Liver (tissue), 9 donors: ENCODE data around the gene SIK3. TPM values are rescaled to one million over a fixed set of nuclear protein-coding genes. Genes with fewer than 3 reads are reported as not detected.

Experiments
- DNase-seq: peaks from one replicate; pipeline ENCODE4 v3.0.0-alpha.2; 2017; ENCODE audit warnings: low spot score
- H3K27ac ChIP-seq, 2 donors: one replicate each; pipeline ENCODE4 v1.7.0; 2013; ENCODE audit warnings: inconsistent platforms in 2 of 2, low read length in 2 of 2, control low read depth in 1 of 2, low read depth in 1 of 2, mild to moderate bottlenecking in 1 of 2
- H3K27me3 ChIP-seq, 4 donors: one replicate each; pipeline versions ENCODE4 v1.6.1 to v1.7.0; 2013; ENCODE audit warnings: low read length in 3 of 4, inconsistent platforms in 1 of 4, mild to moderate bottlenecking in 1 of 4, moderate library complexity in 1 of 4; ENCODE audit not compliant: control insufficient read depth in 4 of 4, insufficient read depth in 4 of 4
- H3K36me3 ChIP-seq, 4 donors: one replicate each; pipeline versions ENCODE4 v1.6.1 to v1.7.0; 2013; ENCODE audit warnings: low read length in 3 of 4, mild to moderate bottlenecking in 3 of 4, low read depth in 1 of 4, moderate library complexity in 1 of 4; ENCODE audit not compliant: control insufficient read depth in 4 of 4, insufficient read depth in 3 of 4
- H3K4me1 ChIP-seq, 4 donors: one replicate each; pipeline versions ENCODE4 v1.6.1 to v1.7.0; 2013; ENCODE audit warnings: low read length in 3 of 4, mild to moderate bottlenecking in 3 of 4, moderate library complexity in 1 of 4; ENCODE audit not compliant: control insufficient read depth in 4 of 4, insufficient read depth in 4 of 4
- H3K4me3 ChIP-seq, 3 donors: one replicate each; pipeline versions ENCODE4 v1.6.1 to v1.7.0; 2013; ENCODE audit warnings: low read length in 3 of 3, control low read depth in 1 of 3, low read depth in 1 of 3, mild to moderate bottlenecking in 1 of 3
- H3K9ac ChIP-seq, 2 donors: one replicate each; pipeline ENCODE4 v1.7.0; 2013; ENCODE audit warnings: low read length in 2 of 2, mild to moderate bottlenecking in 2 of 2, moderate library complexity in 2 of 2, control low read depth in 1 of 2, low read depth in 1 of 2
- H3K9me3 ChIP-seq, 4 donors: one replicate each; pipeline versions ENCODE4 v1.6.1 to v1.7.0; 2013; ENCODE audit warnings: low read length in 3 of 4; ENCODE audit not compliant: control insufficient read depth in 4 of 4
- EGR1 ChIP-seq, 2 donors: IDR thresholded peaks; 2 replicates each; pipeline ENCODE4 v1.6.1; 2016 to 2018; ENCODE audit warnings: antibody characterized with exemption in 2 of 2, low read depth in 2 of 2
- FOXA1 ChIP-seq: IDR thresholded peaks from 2 replicates; pipeline ENCODE4 v1.6.1; 2016; ENCODE audit warnings: antibody characterized with exemption
- FOXA2 ChIP-seq: IDR thresholded peaks from 2 replicates; pipeline ENCODE4 v1.6.1; 2016; ENCODE audit warnings: antibody characterized with exemption
- GABPA ChIP-seq, 2 donors: IDR thresholded peaks in 1 of 2; conservative IDR thresholded peaks in 1 of 2; 2 replicates each; pipeline ENCODE4 v1.6.1; 2016; ENCODE audit warnings: antibody characterized with exemption in 2 of 2, mild to moderate bottlenecking in 1 of 2, moderate library complexity in 1 of 2
- HNF4A ChIP-seq, 2 donors: conservative IDR thresholded peaks; 2 replicates each; pipeline ENCODE4 v1.6.1; 2016; ENCODE audit warnings: antibody characterized with exemption in 2 of 2, mild to moderate bottlenecking in 2 of 2
- HNF4G ChIP-seq: IDR thresholded peaks from 2 replicates; pipeline ENCODE4 v1.6.1; 2016; ENCODE audit warnings: antibody characterized with exemption
- JUND ChIP-seq, 2 donors: IDR thresholded peaks; 2 replicates each; pipeline ENCODE4 v1.6.1; 2016; ENCODE audit warnings: antibody characterized with exemption in 2 of 2
- NR2F2 ChIP-seq: IDR thresholded peaks from 2 replicates; pipeline ENCODE4 v1.6.1; 2016; ENCODE audit warnings: antibody characterized with exemption
- SP1 ChIP-seq: IDR thresholded peaks from 2 replicates; pipeline ENCODE4 v1.6.1; 2018; ENCODE audit warnings: antibody characterized with exemption, mild to moderate bottlenecking
- TAF1 ChIP-seq: conservative IDR thresholded peaks from 2 replicates; pipeline ENCODE4 v1.6.1; 2016; ENCODE audit warnings: antibody characterized with exemption, mild to moderate bottlenecking
- YY1 ChIP-seq: IDR thresholded peaks from 2 replicates; pipeline ENCODE4 v1.6.1; 2016; ENCODE audit warnings: antibody characterized with exemption, mild to moderate bottlenecking
- WGBS: extraction: QIAGEN DNeasy Blood & Tissue Kit; methylation state at CpG from one replicate; pipeline ENCODE4 v1.1.7; 2013; 5-methylcytosine and 5-hydroxymethylcytosine counted together
- polyA plus RNA-seq, 2 donors: library from polyadenylated mRNA; stranded (reverse) in 1 of 2; unstranded in 1 of 2; fragments of 200-250 nt in 1 of 2; fragments of >200 nt in 1 of 2; fragmentation: Nextera tagmentation in 1 of 2; extraction: Ambion mirVana in 1 of 2; gene quantifications; one replicate each; pipeline versions ENCODE4 v1.2.1 to v1.2.3, GENCODE V29; 2013 to 2015
- total RNA-seq, 2 donors: library from RNA; depleted of rRNA; stranded (reverse); fragments of >200 nt; gene quantifications; one replicate each; pipeline ENCODE4 v1.2.3, GENCODE V29; 2014
- TF ChIP-seq, protein P1 (sequence below): IDR thresholded peaks from 2 replicates; pipeline ENCODE4 v1.6.1; 2016; ENCODE audit warnings: antibody characterized with exemption, mild to moderate bottlenecking
- TF ChIP-seq, protein P2 (sequence below): IDR thresholded peaks from 2 replicates; pipeline ENCODE4 v1.6.1; 2016; ENCODE audit warnings: antibody characterized with exemption
- TF ChIP-seq, protein P3 (sequence below): IDR thresholded peaks from 2 replicates; pipeline ENCODE4 v1.6.1; 2016; ENCODE audit warnings: antibody characterized with exemption
- TF ChIP-seq, protein P4 (sequence below): IDR thresholded peaks from 2 replicates; pipeline ENCODE4 v1.6.1; 2016; ENCODE audit warnings: antibody characterized with exemption
- donor health status: healthy.
- donor health status: healthy.
- donor health status: healthy.
- donor health status: healthy.
- donor health status: healthy.

Gene SIK3
- total and polyA plus RNA-seq, 4 donors = 6.9 to 52.4 (median 14.4) TPM

DNA sequence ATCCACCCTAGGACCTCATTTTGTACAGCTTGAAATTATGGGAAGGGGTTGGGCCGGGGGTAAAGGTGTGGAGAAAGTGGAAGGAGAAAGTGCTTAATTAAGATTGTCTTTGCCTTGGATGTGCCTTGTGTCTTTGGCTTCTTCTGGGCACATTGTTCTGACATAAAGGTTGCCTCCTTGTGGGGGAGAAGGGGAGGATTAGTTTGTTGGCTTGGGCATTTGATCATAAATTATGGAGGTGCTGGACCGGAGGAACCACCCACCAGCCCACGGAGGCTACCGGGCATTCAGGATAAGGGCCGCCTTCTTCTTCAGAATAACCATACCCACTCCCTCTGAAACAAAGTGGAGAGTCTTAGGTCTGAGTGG lies 47.1 kb upstream of the SIK3 start:
- peak overlapping the region; percentile 77 to 91 for H3K27ac ChIP-seq
- WGBS = 29% methylated on average over 5 of the region's 5 CpGs
- H3K9ac ChIP-seq = peak overlapping the region; percentile 21 to 92
- no peak for DNase-seq
- peaks cover 2 to 21% (median 11%) of the 10 kb centered on the region in 4 donors for H3K4me1 ChIP-seq
- TF ChIP-seq JUND (IDR thresholded peaks at IDR 0.05) = peak in 1 of 2 donors; percentile 9
- TF ChIP-seq, protein P1, sequence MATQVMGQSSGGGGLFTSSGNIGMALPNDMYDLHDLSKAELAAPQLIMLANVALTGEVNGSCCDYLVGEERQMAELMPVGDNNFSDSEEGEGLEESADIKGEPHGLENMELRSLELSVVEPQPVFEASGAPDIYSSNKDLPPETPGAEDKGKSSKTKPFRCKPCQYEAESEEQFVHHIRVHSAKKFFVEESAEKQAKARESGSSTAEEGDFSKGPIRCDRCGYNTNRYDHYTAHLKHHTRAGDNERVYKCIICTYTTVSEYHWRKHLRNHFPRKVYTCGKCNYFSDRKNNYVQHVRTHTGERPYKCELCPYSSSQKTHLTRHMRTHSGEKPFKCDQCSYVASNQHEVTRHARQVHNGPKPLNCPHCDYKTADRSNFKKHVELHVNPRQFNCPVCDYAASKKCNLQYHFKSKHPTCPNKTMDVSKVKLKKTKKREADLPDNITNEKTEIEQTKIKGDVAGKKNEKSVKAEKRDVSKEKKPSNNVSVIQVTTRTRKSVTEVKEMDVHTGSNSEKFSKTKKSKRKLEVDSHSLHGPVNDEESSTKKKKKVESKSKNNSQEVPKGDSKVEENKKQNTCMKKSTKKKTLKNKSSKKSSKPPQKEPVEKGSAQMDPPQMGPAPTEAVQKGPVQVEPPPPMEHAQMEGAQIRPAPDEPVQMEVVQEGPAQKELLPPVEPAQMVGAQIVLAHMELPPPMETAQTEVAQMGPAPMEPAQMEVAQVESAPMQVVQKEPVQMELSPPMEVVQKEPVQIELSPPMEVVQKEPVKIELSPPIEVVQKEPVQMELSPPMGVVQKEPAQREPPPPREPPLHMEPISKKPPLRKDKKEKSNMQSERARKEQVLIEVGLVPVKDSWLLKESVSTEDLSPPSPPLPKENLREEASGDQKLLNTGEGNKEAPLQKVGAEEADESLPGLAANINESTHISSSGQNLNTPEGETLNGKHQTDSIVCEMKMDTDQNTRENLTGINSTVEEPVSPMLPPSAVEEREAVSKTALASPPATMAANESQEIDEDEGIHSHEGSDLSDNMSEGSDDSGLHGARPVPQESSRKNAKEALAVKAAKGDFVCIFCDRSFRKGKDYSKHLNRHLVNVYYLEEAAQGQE = no peak
- peak overlapping the region; percentile 86 to 100 (median 88) for H3K4me3 ChIP-seq
- H3K9me3 ChIP-seq = no peaks in the 10 kb centered on the region
- peaks cover 0 to 6% (median 4%) of the 10 kb centered on the region in 4 donors for H3K36me3 ChIP-seq
- no peaks in the 10 kb centered on the region for H3K27me3 ChIP-seq

DNA sequence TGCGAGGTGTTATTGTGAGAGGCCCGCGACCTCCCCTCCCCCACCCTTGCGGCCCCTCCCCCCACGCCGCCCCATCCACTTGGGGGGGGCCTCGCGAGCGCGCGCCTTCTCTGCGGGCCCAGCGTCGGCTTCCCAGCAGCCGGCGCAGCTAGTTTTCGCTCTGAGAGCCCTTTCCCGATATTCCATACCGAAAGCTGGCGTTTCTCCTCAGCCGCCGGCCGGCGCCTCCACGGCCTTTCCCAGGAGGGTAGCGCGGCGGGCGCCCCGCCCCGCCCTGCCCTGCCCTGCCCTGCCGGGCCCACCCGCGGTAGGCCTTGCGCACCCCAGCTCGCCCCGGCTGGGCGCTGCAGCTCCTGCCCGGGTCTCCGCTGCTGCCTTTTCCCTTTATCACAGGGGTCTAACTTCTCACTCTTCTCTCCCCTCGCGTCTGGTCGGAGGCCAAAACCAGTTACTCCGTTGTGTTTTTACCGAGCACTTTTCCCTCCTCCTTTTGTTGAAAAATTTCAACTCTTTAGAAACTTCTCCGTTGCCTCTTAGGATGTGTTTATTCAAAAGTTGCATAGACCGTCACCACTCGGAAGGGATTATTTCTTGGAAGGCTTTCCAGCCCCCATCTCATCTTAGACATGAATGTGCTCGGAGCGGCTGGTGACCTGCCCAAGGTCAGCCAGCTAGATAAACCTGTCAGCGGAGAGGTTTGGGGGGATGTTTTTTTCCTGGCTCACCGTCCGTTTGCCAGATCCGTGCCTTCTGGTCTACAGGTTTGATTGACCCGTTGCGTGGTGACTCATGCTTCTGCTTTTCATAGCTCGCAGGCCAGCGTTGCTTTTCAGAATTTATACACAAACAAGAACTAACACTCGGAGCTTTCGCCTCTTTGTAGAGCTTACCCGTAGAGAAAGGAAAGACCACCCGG lies 46.5 kb upstream of the SIK3 start:
- under 1% methylated on average over 62 of the region's 62 CpGs for WGBS
- H3K9me3 ChIP-seq = no peaks in the 10 kb centered on the region
- peaks cover 2 to 21% (median 11%) of the 10 kb centered on the region in 4 donors for H3K4me1 ChIP-seq
- peak overlapping the region; percentile 21 to 92 for H3K9ac ChIP-seq
- peak overlapping the region; percentile 77 to 91 for H3K27ac ChIP-seq
- DNase-seq = peak; percentile 75
- H3K36me3 ChIP-seq = peaks cover 0 to 6% (median 4%) of the 10 kb centered on the region in 4 donors
- H3K4me3 ChIP-seq = peak overlapping the region; percentile 86 to 100 (median 88)
- peak; percentile 93 to 95 for TF ChIP-seq JUND (IDR thresholded peaks at IDR 0.05)
- no peak for TF ChIP-seq TAF1
- TF ChIP-seq SP1 = no peak
- TF ChIP-seq HNF4G = no peak
- TF ChIP-seq, protein P2, sequence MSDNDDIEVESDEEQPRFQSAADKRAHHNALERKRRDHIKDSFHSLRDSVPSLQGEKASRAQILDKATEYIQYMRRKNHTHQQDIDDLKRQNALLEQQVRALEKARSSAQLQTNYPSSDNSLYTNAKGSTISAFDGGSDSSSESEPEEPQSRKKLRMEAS = no peak
- TF ChIP-seq, protein P1 = no peak
- no peak for TF ChIP-seq FOXA1
- TF ChIP-seq, protein P3, sequence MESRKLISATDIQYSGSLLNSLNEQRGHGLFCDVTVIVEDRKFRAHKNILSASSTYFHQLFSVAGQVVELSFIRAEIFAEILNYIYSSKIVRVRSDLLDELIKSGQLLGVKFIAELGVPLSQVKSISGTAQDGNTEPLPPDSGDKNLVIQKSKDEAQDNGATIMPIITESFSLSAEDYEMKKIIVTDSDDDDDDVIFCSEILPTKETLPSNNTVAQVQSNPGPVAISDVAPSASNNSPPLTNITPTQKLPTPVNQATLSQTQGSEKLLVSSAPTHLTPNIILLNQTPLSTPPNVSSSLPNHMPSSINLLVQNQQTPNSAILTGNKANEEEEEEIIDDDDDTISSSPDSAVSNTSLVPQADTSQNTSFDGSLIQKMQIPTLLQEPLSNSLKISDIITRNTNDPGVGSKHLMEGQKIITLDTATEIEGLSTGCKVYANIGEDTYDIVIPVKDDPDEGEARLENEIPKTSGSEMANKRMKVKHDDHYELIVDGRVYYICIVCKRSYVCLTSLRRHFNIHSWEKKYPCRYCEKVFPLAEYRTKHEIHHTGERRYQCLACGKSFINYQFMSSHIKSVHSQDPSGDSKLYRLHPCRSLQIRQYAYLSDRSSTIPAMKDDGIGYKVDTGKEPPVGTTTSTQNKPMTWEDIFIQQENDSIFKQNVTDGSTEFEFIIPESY = no peak
- no peak for TF ChIP-seq YY1
- TF ChIP-seq HNF4A (conservative IDR thresholded peaks at IDR 0.05) = peak in 1 of 2 donors; percentile 2
- TF ChIP-seq GABPA (IDR thresholded peaks at IDR 0.05 in 1 of 2, conservative IDR thresholded peaks at IDR 0.05 in 1 of 2) = peak in 1 of 2 donors; percentile 43
- TF ChIP-seq FOXA2 = no peak
- TF ChIP-seq, protein P4, sequence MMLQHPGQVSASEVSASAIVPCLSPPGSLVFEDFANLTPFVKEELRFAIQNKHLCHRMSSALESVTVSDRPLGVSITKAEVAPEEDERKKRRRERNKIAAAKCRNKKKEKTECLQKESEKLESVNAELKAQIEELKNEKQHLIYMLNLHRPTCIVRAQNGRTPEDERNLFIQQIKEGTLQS = peak; percentile 72
- TF ChIP-seq NR2F2 = no peak
- no peak for TF ChIP-seq EGR1 (IDR thresholded peaks at IDR 0.05; ENCODE audit: low read depth in 2 of 2)
- H3K27me3 ChIP-seq = no peaks in the 10 kb centered on the region
